Naive thymus-derived CD4-positive, alpha-beta T cell (primary cell): ENCODE results near the gene GPR82. TPM values are rescaled to one million over a fixed set of nuclear protein-coding genes. Genes with fewer than 3 reads are reported as not detected.
A peak's percentile ranks its signal among the peaks of the same experiment; 100 is the strongest.

Source experiments
- ATAC-seq: fragments of 150-1000 bp; cut with Tn5 transposase; 2 replicates; pipeline ENCODE4 v1.10.0; 2021; ENCODE audit warnings: mild to moderate bottlenecking, moderate library complexity
- CTCF ChIA-PET: fragments of 350-600 bp; sonication (Branson Sonifier 250); formaldehyde crosslinking; loops from one replicate; lab custom pipeline; 2021; ENCODE audit warnings: antibody characterized with exemption; lab: Charles Lee
- POLR2A ChIA-PET: fragments of 350-600 bp; sonication (Branson Sonifier 250); formaldehyde crosslinking; loops from one replicate; lab custom pipeline; 2021; ENCODE audit warnings: antibody characterized with exemption, inconsistent platforms; lab: Charles Lee
- DNase-seq, 9 donors: peaks; one replicate each; pipeline versions ENCODE4 v3.0.0 to v3.0.0-alpha.2; 2020 to 2022; ENCODE audit warnings: mixed read lengths in 1 of 9
- H3K27ac ChIP-seq: one replicate; pipeline ENCODE4 v1.7.0; 2013; ENCODE audit warnings: mild to moderate bottlenecking, low read depth, low read length, moderate library complexity
- H3K27me3 ChIP-seq, 2 donors: one replicate each; pipeline ENCODE4 v1.7.0; 2013; ENCODE audit warnings: low read length in 2 of 2, mild to moderate bottlenecking in 2 of 2, moderate library complexity in 2 of 2; ENCODE audit not compliant: control insufficient read depth in 2 of 2, insufficient read depth in 2 of 2
- H3K36me3 ChIP-seq, 3 experiments: 1 replicate in 2 of 3; 2 replicates in 1 of 3; pipeline ENCODE4 v1.7.0; 2013; ENCODE audit warnings: low read length in 3 of 3, mild to moderate bottlenecking in 3 of 3, moderate library complexity in 1 of 3; ENCODE audit not compliant: insufficient read depth in 3 of 3, control insufficient read depth in 2 of 3
- H3K4me1 ChIP-seq, 2 donors: one replicate each; pipeline ENCODE4 v1.7.0; 2013; ENCODE audit warnings: low read length in 2 of 2, mild to moderate bottlenecking in 2 of 2, moderate library complexity in 1 of 2; ENCODE audit not compliant: control insufficient read depth in 2 of 2, insufficient read depth in 2 of 2
- H3K4me3 ChIP-seq: 2 replicates; pipeline ENCODE4 v1.7.0; 2013; ENCODE audit warnings: mild to moderate bottlenecking, low read length
- H3K9me3 ChIP-seq, 3 experiments: 1 replicate in 2 of 3; 2 replicates in 1 of 3; pipeline ENCODE4 v1.7.0; 2013; ENCODE audit warnings: low read length in 3 of 3; ENCODE audit not compliant: control insufficient read depth in 2 of 3
- H3K27ac Mint-ChIP-seq, 9 donors: one replicate each; pipeline ENCODE4 v1.8.0; 2020 to 2022; ENCODE audit warnings: mixed read lengths in 9 of 9, mild to moderate bottlenecking in 8 of 9, moderate library complexity in 5 of 9, inconsistent platforms in 2 of 9
- H3K27me3 Mint-ChIP-seq, 5 donors: one replicate each; pipeline ENCODE4 v1.8.0; 2021 to 2022; ENCODE audit warnings: mixed read lengths in 5 of 5, mild to moderate bottlenecking in 1 of 5
- H3K36me3 Mint-ChIP-seq, 5 donors: one replicate each; pipeline ENCODE4 v1.8.0; 2020 to 2022; ENCODE audit warnings: mixed read lengths in 5 of 5, mild to moderate bottlenecking in 3 of 5, inconsistent platforms in 1 of 5
- H3K4me1 Mint-ChIP-seq, 7 donors: one replicate each; pipeline ENCODE4 v1.8.0; 2020 to 2022; ENCODE audit warnings: mixed read lengths in 7 of 7, mild to moderate bottlenecking in 3 of 7, inconsistent platforms in 1 of 7
- H3K4me3 Mint-ChIP-seq, 10 donors: one replicate each; pipeline ENCODE4 v1.8.0; 2020 to 2022; ENCODE audit warnings: mild to moderate bottlenecking in 10 of 10, mixed read lengths in 10 of 10, moderate library complexity in 6 of 10, inconsistent platforms in 2 of 10
- H3K9me3 Mint-ChIP-seq, 11 donors: one replicate each; pipeline ENCODE4 v1.8.0; 2020 to 2022; ENCODE audit warnings: mixed read lengths in 11 of 11, mild to moderate bottlenecking in 4 of 11, inconsistent platforms in 1 of 11, moderate library complexity in 1 of 11
- intact Hi-C, 2 donors: fragments of 100-400 bp; cut with micrococcal nuclease; formaldehyde crosslinking; loops; one replicate each; pipeline ENCODE4 v1.15.1; 2023
- polyA plus RNA-seq, 2 donors: library from polyadenylated mRNA; unstranded; fragments of 300-500 nt; fragmentation: Illumina TruSeq; gene quantifications; one replicate each; pipeline ENCODE4 v1.2.3, GENCODE V29; 2021
- total RNA-seq, 6 experiments: library from RNA in 5 of 6; stranded (reverse) in 5 of 6; gene quantifications; 1 replicate in 5 of 6; 2 replicates in 1 of 6; pipeline ENCODE4 v1.2.3 and lab custom pipeline; 2021 to 2026

GPR82 gene
- total and polyA plus RNA-seq, 7 experiments from 2014 or later, result 0.16 to 0.59 (median 0.36) TPM; not detected in 3

GRCh38 chrX:41734530-41734929 is 10.5 kb downstream of the GPR82 start:
- ChIA-PET POLR2A (no interaction called here), CTCF (no interaction called here)
- Histone ChIP-seq H3K27ac (no peak overlapping the region), H3K4me3 (no peak overlapping the region), H3K27me3 (no peaks in the 10 kb centered on the region), H3K9me3 (no peaks in the 10 kb centered on the region), H3K36me3 (no peaks in the 10 kb centered on the region), H3K4me1 (no peaks in the 10 kb centered on the region)
- H3K4me3 Mint-ChIP-seq, result peak overlapping the region in 1 of 10 donors; percentile 72
- no peaks in the 10 kb centered on the region for H3K9me3 Mint-ChIP-seq
- no peak for ATAC-seq
- H3K4me1 Mint-ChIP-seq, result peaks cover 0 to 28% (median 7%) of the 10 kb centered on the region in 7 donors
- H3K27ac Mint-ChIP-seq, result peak overlapping the region in 1 of 9 donors; percentile 75
- no peaks in the 10 kb centered on the region for H3K27me3 Mint-ChIP-seq
- intact Hi-C loops, result loop anchor here in 1 of 2 donors (1.0 to 10.0 kb wide), 2 partner anchors 175 to 290 kb away; partner anchors contain the start of gene NYX
- H3K36me3 Mint-ChIP-seq, result peaks cover 0 to 5% (median 4%) of the 10 kb centered on the region in 5 donors
- no peak for DNase-seq

GRCh38 chrX:41737065-41737464 is 13.1 kb downstream of the GPR82 start:
- ATAC-seq, result peak; percentile 45
- H3K27ac Mint-ChIP-seq, result peak overlapping the region in 4 of 9 donors; percentile 2 to 56 (median 15)
- no peaks in the 10 kb centered on the region for H3K27me3 Mint-ChIP-seq
- H3K27me3 ChIP-seq, result no peaks in the 10 kb centered on the region
- intact Hi-C loops, result loop anchor here in 1 of 2 donors (10.0 kb wide), 1 partner anchor 292 kb away; the partner anchor contains the start of gene NYX
- peak in 4 of 9 donors; percentile 2 to 25 (median 6) for DNase-seq
- H3K4me3 ChIP-seq, result no peak overlapping the region
- H3K36me3 ChIP-seq, result no peaks in the 10 kb centered on the region
- no peaks in the 10 kb centered on the region for H3K9me3 ChIP-seq
- no peaks in the 10 kb centered on the region for H3K4me1 ChIP-seq
- ChIA-PET POLR2A (no interaction called here), CTCF (no interaction called here)
- peaks cover 0 to 4% (median 4%) of the 10 kb centered on the region in 5 donors for H3K36me3 Mint-ChIP-seq
- no peaks in the 10 kb centered on the region for H3K9me3 Mint-ChIP-seq
- no peak overlapping the region for H3K27ac ChIP-seq
- H3K4me3 Mint-ChIP-seq, result no peak overlapping the region
- H3K4me1 Mint-ChIP-seq, result peaks cover 0 to 31% (median 7%) of the 10 kb centered on the region in 7 donors

- ChIA-PET CTCF (no interaction called here), POLR2A (no interaction called here)
- no peak overlapping the region for H3K27ac Mint-ChIP-seq
- ATAC-seq, result no peak
- peaks cover 0 to 22% (median 8%) of the 10 kb centered on the region in 7 donors for H3K4me1 Mint-ChIP-seq
- H3K36me3 Mint-ChIP-seq, result peaks cover 0 to 20% (median 10%) of the 10 kb centered on the region in 5 donors
- no peaks in the 10 kb centered on the region for H3K9me3 Mint-ChIP-seq
- H3K4me3 Mint-ChIP-seq, result no peak overlapping the region
- no peaks in the 10 kb centered on the region for H3K27me3 Mint-ChIP-seq
- Histone ChIP-seq H3K36me3 (no peaks in the 10 kb centered on the region), H3K4me3 (no peak overlapping the region), H3K4me1 (no peaks in the 10 kb centered on the region), H3K27ac (no peak overlapping the region), H3K27me3 (no peaks in the 10 kb centered on the region), H3K9me3 (no peaks in the 10 kb centered on the region)
- no peak for DNase-seq
- intact Hi-C loops, result loop anchor here in 1 of 2 donors (10.0 kb wide), 1 partner anchor 295 kb away; the partner anchor contains the start of gene NYX
Measured at GRCh38 chrX:41739871-41740270, 15.9 kb downstream of the GPR82 start.

GRCh38 chrX:41750716-41751115 is 26.7 kb downstream of the GPR82 start:
- Histone ChIP-seq H3K4me3 (no peak overlapping the region), H3K4me1 (no peaks in the 10 kb centered on the region), H3K27ac (no peak overlapping the region), H3K36me3 (no peaks in the 10 kb centered on the region), H3K27me3 (no peaks in the 10 kb centered on the region), H3K9me3 (no peaks in the 10 kb centered on the region)
- POLR2A ChIA-PET, result no interaction called here
- H3K36me3 Mint-ChIP-seq, result peaks cover 0 to 11% (median 5%) of the 10 kb centered on the region in 5 donors
- CTCF ChIA-PET, result no interaction called here
- H3K27ac Mint-ChIP-seq, result no peak overlapping the region
- no peak overlapping the region for H3K4me3 Mint-ChIP-seq
- ATAC-seq (no peak), DNase-seq (no peak)
- H3K9me3 Mint-ChIP-seq, result no peaks in the 10 kb centered on the region
- intact Hi-C loops, result no loop called here
- peaks cover 0 to 5% (median 0%) of the 10 kb centered on the region in 7 donors for H3K4me1 Mint-ChIP-seq
- H3K27me3 Mint-ChIP-seq, result no peaks in the 10 kb centered on the region

- no peaks in the 10 kb centered on the region for H3K9me3 ChIP-seq
- Mint-ChIP-seq H3K27me3 (no peaks in the 10 kb centered on the region), H3K4me1 (peaks cover 0 to 15% (median 6%) of the 10 kb centered on the region in 7 donors), H3K4me3 (no peak overlapping the region), H3K9me3 (no peaks in the 10 kb centered on the region), H3K27ac (no peak overlapping the region), H3K36me3 (peaks cover 0 to 5% (median 4%) of the 10 kb centered on the region in 5 donors)
- CTCF ChIA-PET, result no interaction called here
- DNase-seq (no peak), ATAC-seq (no peak)
- no peaks in the 10 kb centered on the region for H3K27me3 ChIP-seq
- H3K4me1 ChIP-seq, result no peaks in the 10 kb centered on the region
- no peaks in the 10 kb centered on the region for H3K36me3 ChIP-seq
- no peak overlapping the region for H3K27ac ChIP-seq
- intact Hi-C loops, result no loop called here
- POLR2A ChIA-PET, result no interaction called here
- H3K4me3 ChIP-seq, result no peak overlapping the region
Measured at GRCh38 chrX:41758401-41758800, 34.4 kb downstream of the GPR82 start.

GRCh38 chrX:41759817-41760216 is 35.8 kb downstream of the GPR82 start:
- no peak overlapping the region for H3K27ac ChIP-seq
- no peaks in the 10 kb centered on the region for H3K9me3 ChIP-seq
- Mint-ChIP-seq H3K4me3 (no peak overlapping the region), H3K36me3 (peaks cover 0 to 4% (median 0%) of the 10 kb centered on the region in 5 donors), H3K4me1 (peaks cover 0 to 28% (median 10%) of the 10 kb centered on the region in 7 donors), H3K27me3 (no peaks in the 10 kb centered on the region), H3K27ac (no peak overlapping the region), H3K9me3 (no peaks in the 10 kb centered on the region)
- ChIA-PET CTCF (no interaction called here), POLR2A (no interaction called here)
- no peaks in the 10 kb centered on the region for H3K4me1 ChIP-seq
- H3K27me3 ChIP-seq, result no peaks in the 10 kb centered on the region
- H3K36me3 ChIP-seq, result no peaks in the 10 kb centered on the region
- no peak for ATAC-seq
- peak in 1 of 9 donors; percentile 4 for DNase-seq
- intact Hi-C loops, result loop anchor here (1.0 to 10.0 kb wide), 3 partner anchors 202 to 485 kb away; no protein-coding TSS in a partner anchor
- no peak overlapping the region for H3K4me3 ChIP-seq

- POLR2A ChIA-PET, result no interaction called here
- Histone ChIP-seq H3K4me3 (no peak overlapping the region), H3K36me3 (no peaks in the 10 kb centered on the region), H3K27ac (no peak overlapping the region), H3K27me3 (no peaks in the 10 kb centered on the region), H3K4me1 (no peaks in the 10 kb centered on the region), H3K9me3 (no peaks in the 10 kb centered on the region)
- Mint-ChIP-seq H3K36me3 (peaks cover 0 to 2% (median 0%) of the 10 kb centered on the region in 5 donors), H3K27ac (no peak overlapping the region), H3K4me3 (no peak overlapping the region), H3K9me3 (no peaks in the 10 kb centered on the region), H3K4me1 (peaks cover 0 to 28% (median 10%) of the 10 kb centered on the region in 7 donors), H3K27me3 (no peaks in the 10 kb centered on the region)
- intact Hi-C loops, result loop anchor here in 1 of 2 donors (10.0 kb wide), 1 partner anchor 486 kb away; no protein-coding TSS in a partner anchor
- no peak for ATAC-seq
- CTCF ChIA-PET, result no interaction called here
- no peak for DNase-seq
Measured at GRCh38 chrX:41761169-41761568, 37.2 kb downstream of the GPR82 start.
